ENCODE data around the gene FAM90A26.
"Not testable (repeated sequence)": the region's sequence is repeated elsewhere in the genome, so short reads cannot be mapped to it uniquely, and the experiment has no call there.

Gene FAM90A26, protein sequence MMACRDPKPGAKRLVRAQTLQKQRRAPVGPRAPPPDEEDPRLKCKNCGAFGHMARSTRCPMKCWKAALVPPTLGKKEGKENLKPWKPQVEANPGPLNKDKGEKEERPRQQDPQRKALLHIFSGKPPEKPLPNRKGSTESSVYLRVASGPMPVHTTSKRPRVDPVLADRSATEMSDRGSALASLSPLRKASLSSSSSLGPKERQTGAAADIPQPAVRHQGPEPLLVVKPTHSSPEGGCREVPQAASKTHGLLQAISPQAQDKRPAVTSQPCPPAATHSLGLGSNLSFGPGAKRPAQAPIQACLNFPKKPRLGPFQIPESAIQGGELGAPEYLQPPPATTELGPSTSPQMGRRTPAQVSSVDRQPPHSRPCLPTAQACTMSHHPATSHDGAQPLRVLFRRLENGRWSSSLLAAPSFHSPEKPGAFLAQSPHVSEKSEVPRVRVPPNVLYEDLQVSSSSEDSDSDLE

DNA sequence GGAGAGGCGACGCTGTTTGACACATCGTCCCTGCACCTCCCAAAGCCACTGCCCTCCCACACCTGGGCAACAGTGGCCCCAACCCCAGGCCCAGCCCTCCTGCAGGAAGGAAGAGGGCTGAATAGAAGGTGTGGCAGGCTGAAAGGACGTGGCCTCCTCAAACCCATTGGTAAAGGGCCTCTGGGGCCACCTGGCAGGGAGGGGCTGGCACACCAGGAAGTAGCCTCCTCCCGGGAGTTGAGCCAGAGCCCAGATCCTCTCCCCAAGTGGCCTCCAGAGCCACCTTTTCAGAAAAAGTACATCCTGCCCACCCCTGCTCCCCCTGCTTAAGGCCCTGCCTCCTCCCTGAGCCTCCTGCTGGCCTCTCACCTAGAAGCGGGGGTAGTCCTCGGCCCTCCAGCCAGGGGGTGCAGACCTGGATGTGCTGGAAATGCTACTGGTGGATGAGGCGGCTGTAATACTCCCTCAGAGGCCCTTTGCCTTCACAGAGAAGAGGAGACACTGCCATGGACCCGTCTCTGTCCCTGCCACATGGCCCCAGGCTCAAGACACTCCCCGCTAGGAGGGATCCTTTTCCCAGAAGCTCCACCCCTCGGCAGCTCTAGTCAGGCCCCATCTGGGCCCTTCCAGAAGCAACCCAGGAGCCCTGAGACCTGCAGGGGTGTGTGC lies at the start of gene FAM90A26:
Gene FAM90A26, plus strand, starts transcription at position 619 of the 669 bp plus-strand sequence. CDS start 2,764 bp downstream, outside the sequence.
- not testable (repeated sequence) for DNase-seq

DNA sequence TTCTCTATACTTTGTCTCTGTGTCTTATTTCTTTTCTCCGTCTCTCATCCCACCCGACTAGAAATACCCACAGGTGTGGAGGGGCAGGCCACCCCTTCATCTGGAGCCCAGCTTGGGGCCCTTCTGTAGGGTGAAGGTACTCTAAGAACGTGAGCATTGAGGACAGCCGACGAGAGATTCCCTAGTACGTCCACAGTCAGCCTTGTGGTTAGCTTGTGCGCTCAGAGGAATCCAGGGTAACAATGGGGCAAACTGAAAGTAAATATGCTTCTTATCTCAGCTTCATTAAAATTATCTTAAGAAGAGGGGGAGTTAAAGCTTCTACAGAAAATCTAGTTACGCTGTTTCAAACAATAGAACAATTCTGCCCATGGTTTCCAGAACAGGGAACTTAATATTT lies 47.5 kb upstream of the FAM90A26 start:
- DNase-seq = not testable (repeated sequence)

DNA sequence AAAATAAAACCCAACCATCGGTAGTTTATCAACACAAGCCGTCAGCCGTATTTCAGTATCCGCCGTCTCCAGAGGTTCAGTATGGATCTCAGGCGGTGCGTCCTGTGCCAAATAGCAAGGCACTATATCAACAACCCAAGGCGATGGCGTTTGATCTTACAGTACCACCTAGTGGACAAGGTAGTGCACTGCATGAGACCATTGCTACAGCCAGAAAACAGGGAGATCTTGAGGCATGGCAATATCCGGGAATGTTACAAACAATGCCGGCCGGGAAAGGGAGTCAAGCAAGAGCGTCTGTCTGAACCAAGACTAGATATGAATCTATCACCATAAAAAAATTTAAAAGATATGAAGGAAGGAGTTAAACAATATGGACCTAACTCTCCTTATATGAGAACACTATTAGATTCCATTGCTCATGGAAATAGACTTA lies 46.6 kb upstream of the FAM90A26 start:
- peak in 1 of 2 donors; percentile 36 for DNase-seq

DNA sequence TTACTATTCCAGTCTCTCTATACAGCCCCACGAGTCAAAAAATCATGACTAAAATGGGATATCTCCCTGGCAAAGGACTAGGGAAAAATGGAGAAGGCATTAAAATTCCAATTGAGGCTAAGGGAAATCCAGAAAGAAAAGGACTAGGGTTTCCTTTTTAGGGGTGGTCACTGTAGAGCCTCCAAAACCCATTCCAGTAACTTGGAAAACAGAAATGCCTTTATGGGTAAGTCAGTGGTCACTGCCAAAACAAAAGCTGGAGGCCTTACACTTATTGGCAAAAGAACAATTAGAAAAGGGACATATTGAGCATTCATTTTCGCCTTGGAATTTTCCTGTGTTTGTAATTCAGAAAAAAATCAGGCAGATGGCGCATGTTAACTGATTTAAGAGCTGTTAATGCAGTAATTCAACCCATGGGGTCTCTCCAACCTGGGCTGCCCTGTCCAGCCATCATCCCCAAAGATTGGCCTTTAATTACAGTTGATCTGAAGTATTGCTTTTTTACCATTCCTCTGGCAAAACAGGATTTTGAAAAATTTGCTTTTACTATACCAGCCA lies 44.5 kb upstream of the FAM90A26 start:
- not testable (repeated sequence) for DNase-seq

DNA sequence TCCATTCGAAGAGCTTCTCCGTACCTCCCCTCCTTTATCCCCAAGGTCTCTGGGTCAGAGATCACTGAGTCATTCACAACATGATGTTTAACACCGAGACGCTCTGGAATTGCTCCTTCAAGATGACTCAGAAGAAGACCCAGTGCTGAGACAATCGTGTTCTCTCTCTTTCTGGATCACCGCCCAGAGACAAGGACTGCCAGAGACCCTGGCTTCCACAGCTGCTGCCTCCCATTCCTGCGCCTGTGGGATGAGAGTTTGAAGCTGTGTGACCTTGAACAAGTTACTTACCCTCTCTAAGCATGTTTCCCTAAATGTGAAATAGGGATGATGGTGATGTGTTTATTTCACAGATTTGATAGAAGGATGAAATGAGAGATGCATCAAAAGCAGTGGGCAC lies 38.8 kb upstream of the FAM90A26 start:
- not testable (repeated sequence) for DNase-seq

DNA sequence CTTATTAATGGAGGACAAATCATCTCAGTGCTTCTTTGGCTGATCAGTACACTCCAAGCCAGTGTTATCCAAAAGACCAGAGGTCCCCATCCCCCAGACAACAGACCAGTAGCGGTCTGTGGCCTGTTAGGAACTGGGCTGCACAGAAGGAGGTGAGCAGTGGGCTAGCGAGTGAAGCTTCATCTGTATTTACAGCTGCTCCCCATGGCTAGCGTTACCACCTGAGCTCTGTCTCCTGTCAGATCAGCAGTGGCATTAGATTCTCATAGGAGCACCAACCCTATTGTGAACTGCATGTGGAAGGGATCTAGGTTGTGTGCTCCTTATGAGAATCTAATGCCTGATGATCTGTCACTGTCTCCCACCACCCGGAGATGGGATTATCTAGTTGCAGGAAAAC lies 37.4 kb upstream of the FAM90A26 start:
- not testable (repeated sequence) for DNase-seq

DNA sequence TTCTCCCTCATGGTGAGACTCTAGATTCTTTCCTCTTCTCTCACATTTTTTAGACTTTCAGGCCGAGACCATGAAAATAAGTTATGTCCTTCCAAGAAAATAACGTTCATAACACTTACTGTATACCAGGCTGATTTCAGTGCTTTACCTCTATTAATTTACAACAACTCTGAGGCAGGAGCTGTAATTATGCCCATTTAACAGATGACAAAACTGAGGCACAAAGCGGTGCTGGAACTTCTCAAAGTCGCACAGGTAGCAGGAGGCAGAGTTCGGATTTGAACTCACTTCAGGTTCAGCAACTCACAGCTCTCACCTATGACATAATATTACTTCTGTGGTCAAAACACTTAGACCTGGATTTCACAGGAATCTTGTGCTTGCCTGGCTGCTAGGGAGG lies 36.2 kb upstream of the FAM90A26 start:
- not testable (repeated sequence) for DNase-seq

DNA sequence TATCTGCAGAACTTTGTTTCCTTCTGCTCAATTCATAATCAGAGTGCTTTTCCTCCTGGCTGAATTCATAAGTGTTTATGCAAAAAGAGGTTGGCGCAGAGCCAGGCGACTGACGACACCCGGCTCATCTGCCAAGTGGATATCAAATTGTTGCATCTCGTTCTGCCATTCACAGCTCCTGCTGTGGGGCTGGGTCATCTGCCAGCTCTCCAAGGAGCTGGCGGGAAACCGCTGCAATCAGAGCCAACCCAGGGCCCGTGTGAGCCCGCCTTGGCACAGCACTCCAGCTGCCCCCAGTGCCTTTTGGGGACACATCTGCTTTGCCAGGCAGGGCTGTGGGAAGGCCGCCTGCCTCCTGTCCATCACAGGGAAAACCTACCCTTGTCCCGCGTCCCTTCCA lies 35.7 kb upstream of the FAM90A26 start:
- not testable (repeated sequence) for DNase-seq

DNA sequence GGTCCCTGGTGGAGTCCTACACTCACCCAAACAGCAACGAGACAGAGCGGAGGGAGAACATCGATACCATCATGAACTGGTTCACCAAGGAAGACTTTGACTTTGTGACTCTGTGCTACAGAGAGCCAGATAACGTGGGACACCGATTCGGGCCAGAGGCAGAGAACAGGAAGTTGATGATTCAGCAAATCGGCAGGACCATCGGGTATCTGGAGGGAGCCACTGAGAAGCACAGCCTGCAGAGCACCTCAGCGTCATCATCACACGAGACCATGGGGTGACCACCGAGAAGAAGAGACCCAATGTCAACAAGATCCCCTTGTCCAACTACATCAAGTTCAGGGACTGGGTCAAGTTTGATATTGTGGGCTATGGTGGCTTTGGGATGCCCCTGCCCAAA lies 29.2 kb upstream of the FAM90A26 start:
- not testable (repeated sequence) for DNase-seq

DNA sequence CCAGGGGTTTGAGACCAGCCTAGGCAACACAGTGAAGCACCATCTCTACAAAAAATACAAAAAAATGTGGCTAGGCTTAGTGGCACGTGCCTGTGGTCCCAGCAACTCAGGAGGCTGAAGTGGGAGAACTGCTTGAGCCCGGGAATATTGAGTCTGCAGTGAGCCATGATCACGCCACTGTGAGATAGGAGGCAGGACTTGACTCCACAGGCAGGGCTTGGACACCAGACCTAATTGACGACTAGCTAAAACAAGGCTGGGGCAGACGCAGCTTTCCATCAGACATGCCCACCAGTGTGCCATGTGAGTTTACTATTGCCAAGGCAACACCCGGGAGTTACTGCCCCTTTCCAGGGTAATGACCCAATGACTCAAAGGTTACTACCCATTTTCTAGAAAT lies 27.4 kb upstream of the FAM90A26 start:
- DNase-seq = not testable (repeated sequence)

DNA sequence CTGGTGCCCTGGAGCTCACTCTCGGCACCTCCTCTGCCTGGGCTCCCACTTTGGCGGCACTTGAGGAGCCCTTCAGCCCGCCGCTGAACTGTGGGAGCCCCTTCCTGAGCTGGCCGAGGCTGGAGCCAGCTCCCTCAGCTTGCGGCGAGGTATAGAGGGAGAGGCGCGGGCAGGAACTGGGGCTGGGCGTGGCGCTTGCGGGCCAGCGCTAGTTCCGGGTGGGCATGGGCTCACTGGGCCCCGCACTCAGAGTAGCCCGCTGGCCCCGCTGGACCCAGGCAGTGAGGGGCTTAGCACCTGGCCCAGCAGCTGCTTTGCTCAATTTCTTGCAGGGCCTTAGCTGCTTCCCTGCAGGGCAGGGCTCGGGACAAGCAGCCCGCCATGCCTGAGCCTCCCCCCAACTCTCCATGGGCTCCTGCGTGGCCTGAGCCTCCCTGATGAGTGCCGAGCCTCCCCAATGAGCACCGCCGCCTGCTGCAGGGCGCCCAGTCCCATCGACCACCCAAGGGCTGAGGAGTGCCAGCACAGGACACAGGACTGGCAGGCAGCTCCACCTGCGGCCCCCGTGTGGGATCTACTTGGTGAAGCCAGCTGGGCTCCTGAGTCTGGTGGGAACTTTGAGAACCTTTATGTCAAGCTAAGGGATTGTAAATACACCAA lies 26.7 kb upstream of the FAM90A26 start:
- no peak for DNase-seq

DNA sequence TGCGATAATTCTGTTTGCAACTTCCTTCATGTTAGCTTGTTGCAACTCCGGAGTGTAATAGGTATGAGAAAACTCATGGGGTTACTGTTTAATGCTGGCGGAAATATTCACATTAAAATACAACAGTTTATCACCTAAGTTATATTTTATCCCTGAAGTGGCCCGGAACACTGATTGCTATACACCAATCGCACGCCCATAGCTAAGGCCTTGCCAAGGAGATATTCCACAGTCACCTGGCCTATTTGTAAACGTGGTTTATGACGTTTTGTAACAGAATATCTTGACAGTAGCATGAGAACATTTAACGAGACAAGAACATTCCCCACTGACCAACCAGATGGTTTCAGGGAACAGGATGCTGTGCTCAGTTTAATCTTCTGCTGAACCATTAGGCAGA lies 23.2 kb upstream of the FAM90A26 start:
- DNase-seq = no peak

DNA sequence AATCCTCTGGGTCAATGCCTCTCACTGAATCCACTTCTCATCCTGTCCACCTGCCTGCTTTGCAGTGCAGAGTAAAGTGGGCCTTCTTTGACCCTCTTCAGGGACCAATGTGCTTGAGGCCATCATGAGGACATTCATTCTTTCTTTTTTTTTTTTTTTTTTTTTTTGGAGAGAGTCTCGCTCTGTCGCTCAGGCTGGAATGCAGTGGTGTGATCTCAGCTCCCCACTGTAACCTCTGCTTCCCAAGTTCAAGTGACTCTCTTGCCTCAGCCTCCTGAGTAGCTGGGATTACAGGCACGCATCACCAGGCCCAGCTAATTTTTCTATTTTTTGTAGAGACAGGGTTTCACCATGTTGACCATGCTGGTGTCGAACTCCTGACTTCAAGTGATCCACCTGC lies 22.8 kb upstream of the FAM90A26 start:
- DNase-seq = not testable (repeated sequence)

DNA sequence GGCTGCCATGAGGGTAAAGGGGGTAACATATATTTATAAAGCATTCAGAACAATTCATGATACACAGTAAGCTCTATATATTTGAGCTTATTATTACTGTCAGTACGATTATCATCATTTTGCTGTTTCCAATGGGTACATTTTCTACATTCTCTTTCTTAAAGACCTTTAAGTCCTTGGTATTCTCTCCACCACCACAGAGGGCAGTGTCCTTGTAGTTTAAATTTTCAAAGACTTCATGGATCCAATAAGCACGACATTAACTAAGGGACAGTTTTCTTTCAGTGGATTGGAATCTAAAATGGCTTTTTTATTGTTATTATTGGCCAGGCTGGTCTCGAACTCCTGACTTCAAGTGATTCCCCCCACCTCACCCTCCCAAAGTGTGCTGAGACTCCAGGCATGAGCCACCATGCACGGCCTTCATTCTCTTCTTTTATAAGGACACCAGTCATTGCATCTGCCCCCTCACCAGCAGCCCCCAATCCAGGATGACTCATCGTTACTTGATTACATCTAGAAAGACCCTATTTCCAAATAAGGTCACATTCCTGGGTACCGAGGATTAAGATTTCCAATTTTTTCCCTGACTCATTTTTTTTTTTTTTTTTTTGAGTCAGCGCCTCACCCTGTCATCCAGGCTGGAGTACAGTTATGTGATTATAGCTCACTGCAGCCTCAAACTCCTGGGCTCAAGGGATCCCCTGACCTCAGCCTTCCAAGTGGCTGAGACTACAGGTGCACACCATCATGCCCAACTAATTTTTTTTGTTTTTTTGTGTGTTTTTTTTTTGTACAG lies 21.4 kb upstream of the FAM90A26 start:
- DNase-seq = not testable (repeated sequence)

DNA sequence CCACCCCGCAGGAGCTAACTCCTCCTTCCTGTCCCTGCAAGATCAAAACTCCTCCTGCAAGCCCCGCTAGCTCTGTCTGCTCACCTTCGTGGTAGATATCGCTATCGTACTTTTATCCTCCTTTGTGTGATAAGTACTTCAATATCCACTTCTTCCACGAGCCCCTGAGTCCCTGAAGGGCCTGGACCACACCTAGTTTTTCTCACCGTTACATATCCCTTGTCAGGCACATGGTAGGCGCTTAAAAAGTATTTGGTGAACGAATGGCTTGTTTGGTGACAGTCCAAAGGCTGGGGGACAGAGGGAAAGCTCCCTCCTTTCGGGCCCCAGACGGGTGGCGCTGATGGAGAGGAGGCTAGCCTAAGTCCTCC lies 18.4 kb upstream of the FAM90A26 start:
- DNase-seq = not testable (repeated sequence)

DNA sequence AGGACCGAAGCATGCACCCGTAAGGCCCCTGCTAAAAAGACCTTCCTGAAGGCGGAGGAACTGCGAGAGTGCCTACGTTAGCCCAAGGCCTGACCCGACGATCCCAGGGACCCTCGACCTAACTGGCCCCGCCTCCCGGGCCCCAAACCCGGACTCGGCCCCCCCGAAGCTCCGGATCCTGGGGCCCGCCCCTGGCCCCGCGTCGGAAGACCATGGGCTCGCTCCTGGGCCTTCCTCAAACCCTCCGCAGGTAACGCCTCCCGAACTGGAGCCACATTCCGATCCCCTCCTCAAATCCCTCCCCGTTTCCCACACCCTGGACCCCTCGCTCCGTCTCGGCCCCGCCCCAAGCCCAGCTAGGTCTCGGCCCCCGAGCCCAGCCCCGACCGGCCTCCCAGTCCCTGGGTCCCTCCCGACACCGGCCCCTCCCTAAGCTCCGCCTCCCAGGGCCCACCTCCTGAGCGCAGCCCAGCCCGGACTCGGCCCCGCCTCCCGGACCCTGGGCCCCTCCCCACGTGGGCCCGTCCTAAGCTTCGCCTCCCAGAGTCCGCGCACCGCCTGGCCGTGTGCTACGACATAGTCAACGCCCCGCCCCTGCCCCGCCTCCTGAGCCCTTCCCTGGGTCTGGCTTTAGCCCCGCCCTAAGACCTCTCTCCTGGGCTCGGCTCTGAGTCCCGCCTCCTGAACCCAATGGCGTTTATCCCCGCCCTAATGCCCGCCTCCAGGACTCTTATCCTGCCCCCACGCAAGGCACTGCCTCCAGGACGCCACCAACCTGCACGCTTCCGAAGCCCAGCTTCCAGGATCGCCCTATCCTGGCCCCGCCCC lies 17.8 kb upstream of the FAM90A26 start:
- DNase-seq = peak; percentile 99

DNA sequence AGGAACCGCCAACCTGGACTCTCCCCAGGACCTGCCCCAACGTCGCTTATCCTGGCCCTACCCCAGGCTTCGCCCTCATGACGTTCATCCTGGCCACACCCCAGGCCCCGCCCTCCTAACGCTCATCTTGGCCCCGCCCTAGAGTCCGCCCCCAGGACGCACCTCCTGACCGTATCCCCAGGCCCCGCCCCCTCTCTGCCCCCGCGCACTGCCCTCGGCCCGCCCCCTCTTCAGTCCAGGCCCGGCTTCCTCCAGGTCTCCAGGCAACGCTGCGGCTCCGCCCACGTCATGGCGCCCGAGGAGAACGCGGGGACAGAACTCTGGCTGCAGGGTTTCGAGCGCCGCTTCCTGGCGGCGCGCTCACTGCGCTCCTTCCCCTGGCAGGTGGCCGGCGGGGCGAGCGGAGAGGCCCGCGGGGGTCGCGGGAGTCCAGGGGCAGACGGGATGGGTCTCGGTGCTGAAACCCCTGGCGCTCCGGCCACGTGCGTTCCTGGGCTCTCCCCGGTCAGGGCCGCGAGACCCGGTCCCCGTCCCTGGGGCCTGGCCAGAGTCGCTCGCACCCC lies 17.1 kb upstream of the FAM90A26 start:
- DNase-seq = peak; percentile 98

DNA sequence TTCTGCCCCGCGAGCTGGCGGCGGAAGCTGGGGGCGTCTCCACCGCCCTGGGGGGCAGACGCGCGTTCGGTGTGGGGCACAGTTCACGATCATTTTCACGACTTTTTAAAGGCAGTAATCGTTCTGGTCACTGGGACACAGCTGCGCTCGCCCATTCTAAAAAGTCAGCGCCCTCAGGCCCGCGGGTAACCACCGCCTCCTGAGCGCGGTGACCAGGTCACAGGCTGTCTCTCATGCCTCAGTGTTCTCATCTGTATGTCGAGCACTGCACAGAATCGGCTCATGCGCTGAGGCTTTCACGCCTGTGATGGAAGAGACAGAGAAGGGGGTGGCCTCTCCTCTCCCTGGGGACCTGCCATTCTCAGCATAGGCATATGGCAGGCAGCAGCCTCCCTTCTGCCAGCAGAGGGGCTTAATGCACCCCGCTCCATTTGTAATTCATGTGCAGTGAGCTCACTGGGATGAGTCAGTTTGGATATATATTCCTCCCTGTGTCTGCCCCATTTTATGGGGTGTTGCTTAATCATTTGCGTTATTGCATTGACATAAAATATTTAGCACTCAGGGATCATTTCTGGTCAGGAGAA lies 16.5 kb upstream of the FAM90A26 start:
- DNase-seq = not testable (repeated sequence)

DNA sequence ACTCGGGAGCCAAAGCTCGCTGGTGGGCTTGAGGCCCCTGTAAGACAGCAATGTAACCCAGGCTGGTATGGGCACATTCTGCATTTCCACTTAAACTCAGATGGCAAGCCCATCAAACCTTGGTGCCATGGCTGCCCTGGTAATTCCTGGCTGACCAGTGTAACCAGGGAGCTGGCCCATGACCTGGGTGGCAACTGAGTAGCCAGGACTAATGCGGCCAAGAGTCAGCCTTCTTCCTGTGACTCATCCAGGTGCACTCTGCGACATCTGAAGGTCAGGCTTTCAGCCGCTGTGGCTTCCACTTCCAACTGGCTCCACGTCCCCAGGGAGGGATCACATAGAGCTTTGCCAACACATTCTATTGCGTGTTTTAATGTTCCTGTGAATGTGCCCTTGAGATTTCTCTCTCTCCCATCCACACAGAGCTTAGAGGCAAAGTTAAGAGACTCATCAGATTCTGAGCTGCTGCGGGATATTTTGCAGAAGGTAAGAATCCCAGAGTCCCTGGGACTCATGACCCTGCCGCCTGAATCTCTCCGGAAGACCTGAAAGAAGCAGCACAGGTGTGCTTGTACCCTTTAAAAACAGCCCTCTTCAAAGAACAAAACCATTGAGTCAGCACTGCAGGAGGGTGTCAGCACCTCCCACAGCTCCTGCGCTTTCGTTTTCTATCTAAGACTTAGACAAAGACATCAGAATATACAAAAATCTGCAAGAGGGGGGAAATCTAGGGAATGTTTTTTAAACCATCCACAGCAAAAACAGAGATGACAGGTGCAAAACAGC lies 14.9 kb upstream of the FAM90A26 start:
- DNase-seq = not testable (repeated sequence)

DNA sequence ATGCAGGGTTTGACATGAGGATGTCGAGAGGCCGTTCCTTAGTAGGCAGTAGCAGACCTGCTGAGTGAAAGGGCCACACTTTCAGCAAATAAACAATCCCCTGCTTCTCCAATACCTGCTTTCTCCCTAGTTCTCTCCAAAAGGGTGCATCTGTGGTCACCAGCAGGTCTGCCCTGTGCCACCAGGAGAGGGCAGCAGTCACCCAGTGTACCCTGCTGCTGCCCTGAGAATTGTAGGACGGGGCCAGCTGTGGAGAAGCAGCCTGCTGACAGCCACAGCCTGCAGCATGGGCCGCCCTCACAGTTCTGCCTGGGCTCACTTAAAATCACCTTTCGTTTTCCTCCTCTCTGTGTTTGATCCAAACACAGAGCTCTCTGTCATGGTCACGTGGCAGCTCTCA lies 11.8 kb upstream of the FAM90A26 start:
- DNase-seq = peak; percentile 38 to 55

Data from CD4-positive, alpha-beta T cell treated with Interleukin-4 for 1 hour (primary cell).